Lung microvascular endothelial cell (primary cell): ENCODE results near the gene CMTM7. TPM values are rescaled to one million over a fixed set of nuclear protein-coding genes. Genes with fewer than 3 reads are reported as not detected.
"Not testable (repeated sequence)": the region's sequence is repeated elsewhere in the genome, so short reads cannot be mapped to it uniquely, and the experiment has no call there.

Experiments used
- DNase-seq, 2 donors: peaks; one replicate each; pipeline versions ENCODE4 v3.0.0 to v3.0.0-alpha.2; 2010; ENCODE audit warnings: low read depth in 2 of 2
- total RNA-seq: library from RNA; depleted of rRNA; stranded (reverse); fragments of >200 nt; gene quantifications from 2 replicates; pipeline ENCODE4 v1.2.1, GENCODE V29; 2014

Gene CMTM7
- total RNA-seq, 1 donor from 2014 or later, result 24.6 TPM

DNA sequence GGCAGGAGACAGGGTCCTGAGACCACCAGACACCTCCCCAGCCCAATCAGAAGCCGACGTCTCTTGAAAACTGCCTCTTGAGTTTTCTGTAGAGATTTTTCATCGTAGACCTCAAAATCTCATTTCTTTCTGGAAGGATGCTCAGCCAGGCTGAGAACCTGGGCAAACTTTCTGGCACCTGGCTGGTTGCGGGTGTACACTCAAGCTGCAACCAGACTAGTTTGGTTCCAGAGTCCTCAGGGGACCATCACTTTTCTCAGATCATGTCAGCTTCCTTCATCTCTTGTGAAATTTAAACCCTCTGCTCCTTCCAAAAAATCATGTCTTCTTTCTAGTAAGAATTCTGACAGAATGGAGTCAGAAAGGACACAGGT is 45.1 kb downstream of the CMTM7 start:
- no peak for DNase-seq

DNA sequence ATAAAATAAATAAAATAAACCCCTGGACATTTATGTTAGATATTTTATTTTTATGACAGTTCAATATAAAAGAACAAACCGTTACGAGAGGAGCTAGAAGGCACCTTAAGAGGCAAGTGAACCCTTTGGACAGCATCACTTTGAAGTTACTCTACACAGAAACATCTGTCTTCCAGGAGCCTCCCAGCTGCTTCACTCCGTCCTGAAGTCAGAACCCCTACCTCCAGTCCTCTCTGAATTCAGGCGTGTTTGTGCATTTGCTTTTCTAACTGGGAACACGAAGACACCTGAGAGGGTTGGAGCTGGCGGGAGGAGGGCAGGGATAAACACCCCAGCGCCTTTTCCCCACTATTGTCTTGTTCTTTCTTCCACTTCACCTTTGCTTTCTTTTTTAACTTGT is 46.2 kb downstream of the CMTM7 start:
- no peak for DNase-seq

DNA sequence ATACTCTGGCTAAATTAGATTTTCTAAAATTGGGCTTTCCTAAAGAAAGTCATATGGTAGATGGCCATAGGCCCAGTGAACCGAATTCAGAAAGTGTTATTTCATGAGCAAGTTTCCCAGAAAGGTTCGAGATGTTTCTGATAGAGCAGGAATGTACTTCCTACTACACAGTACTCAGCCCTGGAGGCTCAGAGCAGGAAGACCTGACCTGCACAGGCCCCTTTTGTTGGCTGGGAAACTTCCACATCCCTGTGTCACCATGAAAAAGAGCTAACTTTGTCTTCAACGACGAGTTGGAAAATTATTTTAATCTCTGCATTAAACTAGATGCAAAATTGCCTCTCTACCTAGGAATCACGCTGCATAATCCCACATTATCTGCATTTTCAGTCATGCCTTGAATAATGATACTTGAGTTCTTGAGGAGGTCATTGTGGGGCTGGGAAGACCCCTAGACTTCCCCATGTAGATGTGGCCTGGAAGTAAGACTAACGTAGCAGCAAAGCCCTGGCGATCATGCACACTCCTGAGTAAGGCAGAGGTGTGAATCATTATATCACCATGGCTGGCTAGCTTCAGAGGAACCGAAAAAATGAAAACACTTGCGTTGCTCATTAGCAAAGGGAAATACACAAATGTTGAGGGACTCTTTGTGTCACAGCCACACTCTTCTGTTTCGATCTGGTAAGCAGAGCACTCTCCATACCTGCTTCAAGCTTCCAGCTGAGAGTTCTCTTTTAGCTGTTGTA is 47.1 kb downstream of the CMTM7 start:
- peak; percentile 28 to 46 for DNase-seq

DNA sequence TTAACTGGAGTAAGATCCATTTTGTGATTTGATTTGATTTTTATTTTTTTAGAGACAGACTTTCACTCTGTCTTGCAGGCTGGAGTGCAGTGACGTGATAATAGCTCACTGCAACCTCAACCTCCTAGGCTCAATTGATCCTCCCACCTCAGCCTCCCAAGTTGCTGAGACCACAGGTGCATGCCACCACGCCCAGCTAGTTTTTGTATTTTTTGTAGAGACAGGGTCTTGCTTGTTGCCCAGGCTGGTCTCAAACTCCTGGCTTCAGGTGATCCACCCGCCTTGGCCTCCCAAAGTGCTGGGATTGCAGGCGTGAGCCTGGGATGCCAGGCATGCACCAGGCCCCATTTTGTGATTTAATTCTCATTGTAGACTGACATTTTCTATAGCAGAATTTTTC is 47.8 kb downstream of the CMTM7 start:
- not testable (repeated sequence) for DNase-seq

DNA sequence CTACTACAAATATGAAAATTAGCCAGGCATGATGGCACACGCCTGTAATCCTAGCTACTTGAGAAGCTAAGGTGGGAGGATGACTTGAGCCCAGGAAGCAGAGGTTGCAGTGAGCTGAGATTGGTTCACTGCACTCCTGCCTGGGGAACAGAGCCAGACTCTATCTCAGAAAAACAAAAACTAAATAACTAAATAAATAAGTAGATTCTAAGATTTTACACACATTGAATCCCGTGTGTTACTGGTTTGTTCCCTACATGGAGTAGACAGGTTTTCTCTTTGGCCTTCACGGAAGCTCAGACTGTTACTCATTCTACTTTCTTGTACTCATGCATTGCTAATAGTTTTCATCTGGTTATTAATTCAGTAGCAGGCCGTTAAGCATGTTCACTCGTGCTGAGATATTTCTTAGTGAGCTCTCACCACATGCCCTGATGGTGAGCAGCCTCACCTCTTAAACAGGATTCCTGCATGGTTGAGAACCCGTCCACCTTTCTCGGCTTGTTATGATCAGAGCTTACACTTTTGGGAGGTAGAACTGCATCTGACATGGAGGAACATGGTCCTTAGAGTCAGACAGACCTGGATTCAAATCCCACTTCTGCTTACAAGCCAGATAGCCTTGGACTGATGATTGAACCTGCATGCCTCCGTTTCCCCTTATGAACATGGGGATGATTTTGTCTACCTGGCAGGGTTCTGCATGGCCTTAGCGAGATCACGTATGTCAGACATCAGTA is 49.1 kb downstream of the CMTM7 start:
- no peak for DNase-seq

DNA sequence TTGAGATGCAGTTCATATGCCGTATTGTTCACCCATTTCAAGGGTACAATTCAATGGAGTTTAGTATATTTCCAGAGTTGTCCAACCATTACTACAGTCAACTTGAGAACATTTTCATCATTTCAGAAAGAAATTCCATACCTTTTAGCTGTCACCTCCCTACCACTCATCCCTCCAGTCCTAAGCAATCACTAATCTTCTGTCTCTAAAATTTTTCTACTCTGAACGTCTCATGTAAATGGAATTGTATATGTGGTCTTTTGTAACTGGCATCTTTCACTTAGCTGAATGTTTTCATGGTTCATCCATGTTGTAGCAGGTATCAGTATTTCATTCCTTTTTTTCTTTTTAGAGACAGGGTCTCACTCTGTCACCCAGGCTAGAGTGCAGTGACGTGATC is 51.1 kb downstream of the CMTM7 start:
- no peak for DNase-seq

DNA sequence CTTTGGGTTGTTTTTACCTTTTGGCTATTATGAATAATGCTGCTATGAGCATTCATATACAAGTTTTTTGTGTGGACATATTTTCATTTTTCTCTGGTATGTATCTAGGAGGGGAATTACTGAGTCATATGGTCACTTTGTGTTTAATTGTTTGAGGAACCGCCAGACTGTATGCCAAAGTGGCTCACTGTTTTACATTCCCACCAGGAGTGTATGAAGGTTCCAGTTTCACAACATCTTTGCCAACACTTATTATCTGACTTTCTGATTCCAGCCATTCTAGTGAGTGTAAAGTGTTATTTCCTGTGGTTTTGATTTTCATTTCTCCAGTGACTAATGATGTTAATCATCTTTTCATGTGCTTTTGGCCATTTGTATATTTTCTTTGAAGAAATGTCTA is 51.8 kb downstream of the CMTM7 start:
- DNase-seq, result peak; percentile 85 to 90

DNA sequence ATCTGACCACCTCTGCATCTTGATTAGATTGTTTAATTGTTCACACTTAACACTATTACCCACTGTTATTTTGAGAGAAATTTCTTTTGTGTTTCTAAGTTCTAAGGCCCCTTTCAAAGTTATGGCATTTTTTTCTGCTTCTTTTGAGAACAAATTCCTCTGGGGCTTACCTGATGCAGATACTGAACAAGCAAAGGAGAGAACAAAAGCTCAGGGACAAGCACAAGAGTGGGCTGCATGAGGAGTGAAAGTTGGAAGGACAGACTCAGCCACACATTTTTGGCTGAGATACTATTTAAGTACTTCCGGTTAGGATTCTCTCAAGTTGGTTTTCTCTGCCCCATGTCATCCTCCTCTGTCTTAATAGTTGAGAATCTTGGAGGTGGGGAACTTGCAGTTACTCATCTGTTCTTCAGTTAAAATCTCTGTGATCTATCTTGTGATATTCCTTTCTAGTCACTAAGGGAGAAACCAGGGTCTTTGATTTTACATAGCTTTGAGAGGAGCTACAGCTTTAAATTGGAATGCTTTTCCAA is 56.3 kb downstream of the CMTM7 start:
- no peak for DNase-seq

DNA sequence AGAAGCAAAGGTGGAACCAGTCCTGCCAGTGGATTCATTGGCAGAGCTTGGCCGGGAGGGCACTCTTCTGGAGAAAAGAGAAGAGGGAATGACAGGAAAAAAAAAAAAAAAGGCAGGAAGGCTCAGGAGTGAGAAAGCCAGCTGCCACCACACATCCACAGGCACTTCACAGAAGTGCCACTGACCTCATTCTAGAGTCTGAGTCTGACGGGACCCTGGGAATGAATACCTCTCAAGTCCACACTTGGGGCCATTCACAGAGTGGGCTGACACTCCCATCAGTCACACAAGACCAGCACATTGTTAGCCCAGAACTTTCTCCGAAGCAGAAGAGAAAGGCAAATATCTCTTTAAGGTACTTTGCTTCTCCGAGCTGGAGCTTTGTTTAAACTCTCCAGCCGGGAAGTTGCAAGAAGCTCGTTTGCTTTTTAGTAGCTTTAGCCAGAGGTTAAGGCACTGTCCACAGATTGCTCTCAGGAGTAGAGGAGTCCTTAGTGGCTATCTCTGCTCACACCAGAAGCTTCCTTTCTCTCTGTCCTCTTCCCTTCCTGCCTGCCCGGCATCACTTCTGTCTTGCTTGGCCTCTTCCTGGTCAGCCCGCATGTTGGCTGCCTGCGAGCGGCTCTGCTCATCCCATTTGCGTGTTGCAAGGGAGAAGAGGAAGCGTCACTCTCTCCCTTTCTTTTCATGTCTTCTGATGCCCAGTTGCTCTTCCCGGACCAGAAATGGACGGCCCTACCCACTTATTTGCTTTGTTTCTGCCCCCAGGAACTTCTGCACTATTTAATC is 57.2 kb downstream of the CMTM7 start:
- DNase-seq, result no peak

DNA sequence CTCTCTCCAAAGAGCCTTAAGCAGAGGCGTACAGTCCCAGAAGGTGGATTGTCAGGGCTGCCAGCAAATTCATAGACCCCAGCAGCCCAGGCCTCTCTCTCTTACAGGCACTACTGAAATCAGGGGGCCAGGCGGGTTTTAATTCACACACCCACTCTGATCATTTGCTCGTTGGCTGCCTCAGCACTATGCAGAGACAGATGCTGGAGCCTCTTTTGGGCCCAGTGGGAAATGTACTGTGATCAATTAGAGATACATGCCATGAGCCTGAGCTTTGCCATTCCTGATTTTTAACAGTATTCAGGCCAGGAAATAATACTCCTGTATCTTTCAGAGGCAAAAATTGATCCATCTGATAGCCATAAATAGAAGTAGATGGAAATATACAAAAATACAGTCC is 58.0 kb downstream of the CMTM7 start:
- DNase-seq, result no peak

DNA sequence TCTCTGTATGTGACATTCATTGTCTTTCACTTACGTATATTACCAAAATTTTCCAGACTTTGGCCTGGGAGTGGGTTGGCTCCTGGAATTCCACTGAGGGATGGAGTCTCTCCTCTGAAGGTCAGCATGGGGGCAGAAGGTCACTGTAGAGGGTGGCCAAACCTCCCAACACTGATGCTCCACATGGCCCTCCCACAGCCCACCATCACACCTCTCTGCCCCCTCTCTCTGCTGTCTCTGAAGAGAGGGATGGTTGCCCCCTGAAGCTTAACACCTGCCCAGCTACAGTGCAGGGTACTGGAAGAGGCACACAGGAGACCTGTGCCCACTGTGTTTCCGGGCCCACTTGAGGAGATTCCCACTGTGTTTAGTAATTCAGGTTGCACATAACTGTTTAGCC is 58.8 kb downstream of the CMTM7 start:
- no peak for DNase-seq

DNA sequence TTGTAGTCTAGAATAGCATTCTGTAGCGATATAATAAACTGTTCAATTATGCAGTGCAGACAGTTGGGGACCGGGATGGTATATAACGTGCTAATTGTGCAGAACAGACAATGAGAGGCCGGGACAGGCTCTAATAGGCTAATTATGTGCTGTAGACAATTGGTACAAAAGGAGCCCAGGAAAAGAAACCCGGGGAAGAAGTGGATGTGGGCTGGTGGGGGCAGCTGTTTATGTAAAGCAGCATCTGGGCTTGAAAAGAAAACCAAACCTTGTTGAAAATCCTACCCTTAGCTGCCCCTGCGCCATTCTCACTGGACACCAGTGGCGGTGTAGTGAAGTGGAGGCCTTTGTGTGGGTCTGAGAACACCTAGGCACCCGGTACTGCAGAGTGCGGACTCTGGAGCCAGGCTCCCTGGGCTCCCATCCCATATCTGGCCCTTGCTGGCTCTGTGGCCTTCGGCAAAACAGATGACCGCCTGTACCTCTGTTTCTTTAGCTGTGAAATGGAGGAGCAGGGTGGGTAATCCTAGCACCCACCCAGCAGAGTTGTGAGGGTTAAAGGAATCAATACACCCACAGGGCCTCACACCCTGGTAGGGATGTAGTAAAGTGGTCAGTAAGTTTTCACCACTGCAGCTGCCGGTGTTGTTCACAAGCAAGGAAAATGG is 59.5 kb downstream of the CMTM7 start:
- DNase-seq, result no peak

DNA sequence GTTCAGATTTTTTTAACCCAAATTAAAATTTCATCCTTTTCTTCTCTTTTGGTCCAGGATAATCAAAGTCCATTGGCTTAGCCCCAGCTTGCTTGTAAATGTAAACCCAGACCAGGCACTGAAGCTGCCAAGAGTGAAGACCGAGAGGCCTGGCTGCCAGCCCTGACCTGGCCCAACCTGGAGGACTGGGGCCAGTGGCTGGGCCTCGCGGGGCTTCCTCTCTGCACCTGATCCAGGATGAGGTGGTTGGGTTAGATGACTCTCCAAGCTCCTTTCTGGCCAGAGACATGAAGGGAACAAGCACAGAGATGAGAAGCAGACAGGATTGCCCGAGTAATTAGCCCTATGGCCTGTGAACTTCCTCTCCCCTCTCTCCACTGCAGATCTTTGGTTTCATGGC is 60.4 kb downstream of the CMTM7 start:
- no peak for DNase-seq

DNA sequence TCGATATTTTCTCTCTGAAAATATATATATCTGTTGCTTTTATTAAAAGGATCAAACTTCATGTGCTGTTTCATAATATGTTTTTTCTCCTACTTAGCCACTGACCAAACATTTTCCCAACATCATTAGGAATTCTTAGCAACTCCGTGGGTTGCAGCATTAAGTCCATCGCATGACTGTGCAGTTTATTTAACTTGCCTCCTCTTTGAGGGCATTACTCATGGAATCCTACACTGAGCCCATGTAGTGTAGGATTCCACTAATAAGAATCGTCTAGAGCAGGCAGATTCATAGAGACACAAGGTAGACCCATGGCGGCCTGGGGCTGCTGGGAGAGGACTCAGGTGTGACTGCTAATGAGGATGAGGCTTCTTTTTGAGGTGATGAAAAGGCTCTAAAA is 61.7 kb downstream of the CMTM7 start:
- no peak for DNase-seq

DNA sequence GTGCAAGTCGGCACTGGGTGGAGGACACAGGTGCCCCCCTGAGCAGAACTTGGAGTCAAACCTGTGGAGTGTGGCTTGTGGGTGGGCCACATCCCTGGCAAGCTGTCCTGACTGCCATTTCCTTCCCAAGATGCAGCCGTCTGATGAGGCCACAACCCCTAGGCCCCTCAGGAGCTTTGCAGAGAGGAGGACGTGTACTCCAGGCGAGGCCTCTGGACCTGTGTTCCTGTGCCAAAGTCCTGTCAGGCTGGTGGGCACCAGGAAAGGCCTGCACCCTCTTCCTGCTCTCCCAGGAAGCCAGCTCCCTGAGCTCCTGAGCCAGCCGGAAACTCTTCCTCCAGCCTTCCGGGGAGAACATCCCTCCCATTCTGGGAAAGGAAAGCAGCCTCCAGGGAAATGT is 62.5 kb downstream of the CMTM7 start:
- DNase-seq, result no peak

DNA sequence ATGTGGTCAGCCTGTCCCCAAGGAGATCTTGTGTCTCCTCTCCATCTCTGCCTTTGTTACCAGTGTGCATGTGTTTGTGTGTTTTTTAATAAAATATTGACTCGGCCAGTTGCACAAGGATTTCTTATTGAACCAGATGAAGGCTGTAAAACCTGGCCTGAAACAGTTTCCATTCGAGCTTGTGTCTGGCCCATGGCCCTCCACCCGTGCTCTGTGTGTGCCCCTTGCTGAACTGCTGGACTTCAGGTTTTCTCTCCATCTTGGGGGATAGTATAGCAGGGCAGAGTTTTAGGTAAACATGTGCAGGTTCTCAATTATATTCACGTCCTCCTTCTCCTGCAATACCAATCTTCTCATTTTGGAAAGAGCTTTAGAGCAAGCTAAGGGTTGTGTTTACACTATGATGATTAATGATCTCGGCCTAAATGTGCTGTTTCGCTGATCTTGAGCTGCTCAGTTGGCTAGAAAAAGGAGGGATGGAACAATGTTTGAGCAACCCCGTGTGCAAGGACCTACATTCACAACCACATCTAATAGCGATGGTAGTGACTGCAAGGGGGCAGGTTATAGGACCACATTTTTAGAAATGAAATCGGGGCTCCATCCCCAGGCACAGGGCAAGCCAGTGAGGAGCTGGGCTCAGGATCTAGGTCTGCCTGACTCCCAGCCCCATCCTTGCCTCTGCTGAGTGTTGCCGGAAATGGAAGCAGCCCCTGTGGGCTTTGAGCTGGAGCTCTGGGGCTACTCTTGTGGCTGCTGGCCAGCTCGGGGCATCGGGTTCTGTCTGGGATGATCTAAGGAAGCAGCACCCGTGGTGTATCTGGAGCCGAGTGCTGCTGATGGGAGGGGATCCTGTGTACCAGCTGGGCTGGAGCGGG is 63.3 kb downstream of the CMTM7 start:
- no peak for DNase-seq

DNA sequence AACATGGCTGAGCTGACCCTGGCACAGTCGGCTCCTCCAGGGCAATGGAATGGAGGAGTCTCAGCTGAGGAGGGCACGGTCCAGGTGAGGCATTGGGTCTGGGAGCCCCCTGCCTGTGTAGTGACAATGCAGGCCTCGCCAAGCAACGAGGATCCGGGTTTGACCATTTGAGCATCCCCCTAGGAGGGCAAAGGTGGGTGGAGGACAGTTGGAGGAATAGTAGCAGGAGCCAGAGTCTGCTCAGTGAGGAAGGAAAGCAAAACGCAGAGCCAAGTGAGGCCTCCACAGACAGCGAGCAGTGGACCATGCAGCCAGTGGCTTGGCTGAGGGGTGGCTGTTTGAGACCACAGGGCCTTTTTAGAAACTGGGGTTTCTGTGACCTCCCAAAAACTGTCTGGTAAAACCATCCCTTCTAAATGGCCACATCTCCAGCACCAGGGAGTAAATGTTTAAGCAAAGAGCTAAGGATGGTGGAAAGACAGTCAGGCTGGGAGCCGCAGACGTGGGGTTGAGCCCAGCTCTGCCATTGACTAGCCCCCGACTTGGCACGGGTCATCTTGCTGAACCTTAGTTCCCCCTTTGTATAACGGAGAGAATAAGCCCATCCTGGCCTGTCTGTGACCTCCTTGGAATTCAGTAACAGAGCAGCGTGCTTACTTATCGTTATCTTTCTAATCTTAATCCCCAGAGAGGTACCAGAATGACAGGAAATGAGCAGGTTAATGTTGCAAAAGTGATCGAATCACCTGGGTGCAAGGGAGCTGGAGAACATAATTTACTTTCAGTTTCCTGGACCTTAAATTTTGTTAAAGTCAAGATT is 64.2 kb downstream of the CMTM7 start:
- no peak for DNase-seq

DNA sequence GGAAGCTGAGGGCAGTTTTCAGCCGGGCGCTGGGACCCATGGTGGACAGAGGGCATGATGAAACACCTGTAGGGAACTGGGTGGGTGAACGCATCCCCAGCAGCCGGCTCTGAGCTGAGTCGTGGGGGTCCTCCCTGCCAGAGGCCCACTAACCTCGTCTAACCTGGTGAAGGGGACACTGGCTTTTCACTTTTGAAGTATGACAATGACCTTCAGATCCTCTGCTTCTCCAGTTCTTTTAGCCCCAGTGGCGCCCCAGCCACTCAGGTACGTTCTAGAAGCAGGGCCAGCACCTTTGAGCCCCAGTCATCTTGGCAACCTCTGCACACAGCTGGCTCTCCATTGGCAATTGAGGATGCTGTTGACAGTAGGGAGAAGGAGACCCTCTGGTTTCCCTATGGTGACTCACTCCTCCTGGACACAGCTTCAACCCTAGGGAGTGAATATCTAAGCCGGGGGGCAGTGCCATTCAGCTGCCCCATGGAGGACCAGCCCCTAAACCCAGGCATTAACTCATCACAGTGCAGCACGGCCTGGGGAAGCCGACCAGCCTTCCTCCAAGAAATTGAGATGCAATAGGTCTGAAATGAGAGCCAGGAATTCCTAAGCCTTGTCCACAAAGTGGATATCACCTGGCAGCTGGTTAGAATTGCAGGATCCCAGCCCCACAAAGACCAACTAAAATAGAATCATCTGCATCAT is 64.9 kb downstream of the CMTM7 start:
- no peak for DNase-seq

DNA sequence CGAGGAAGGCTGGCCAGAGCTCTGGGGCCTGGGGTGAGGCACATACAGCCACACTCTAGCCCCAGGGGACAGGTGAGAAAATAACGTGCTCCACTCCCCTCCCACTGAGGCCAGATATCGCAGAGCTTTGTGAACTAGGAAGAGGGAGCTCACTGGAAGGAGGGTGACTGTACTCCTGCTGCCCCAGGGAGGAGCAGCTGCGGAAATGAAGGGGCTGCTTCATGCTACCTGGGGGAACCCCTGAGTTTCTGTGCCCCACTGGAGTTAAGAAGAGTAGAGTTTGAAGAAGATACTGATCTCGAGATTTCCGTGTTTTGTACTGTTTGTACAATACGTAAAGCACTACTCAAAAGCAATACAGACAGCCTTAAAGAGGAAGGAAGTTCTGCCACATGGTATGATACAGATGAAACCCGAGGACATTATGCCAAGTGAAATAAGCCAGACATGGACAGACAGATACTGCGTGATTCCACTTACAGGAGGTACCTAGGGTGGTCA is 66.4 kb downstream of the CMTM7 start:
- peak; percentile 57 to 63 for DNase-seq
